Gastrocnemius medialis (tissue), 4 donors: ENCODE data around the gene NCF4.

Experiments used
- CTCF ChIP-seq, 5 experiments: fragments of 450-650 bp in 3 of 5; fragments of 200-600 bp in 2 of 5; sonication (generic) in 2 of 5; IDR thresholded peaks in 4 of 5; conservative IDR thresholded peaks in 1 of 5; 1 replicate in 4 of 5; 2 replicates in 1 of 5; pipeline ENCODE4 v1.5.1; 2016 to 2019; ENCODE audit warnings: antibody characterized with exemption in 5 of 5, mild to moderate bottlenecking in 3 of 5, moderate library complexity in 3 of 5
- POLR2A ChIP-seq, 2 donors: fragments of 450-650 bp; IDR thresholded peaks; one replicate each; pipeline ENCODE4 v1.6.1; 2017; ENCODE audit warnings: antibody characterized with exemption in 2 of 2, mild to moderate bottlenecking in 2 of 2, moderate library complexity in 2 of 2

- no peak for TF ChIP-seq POLR2A (IDR thresholded peaks at IDR 0.05)
- TF ChIP-seq CTCF (IDR thresholded peaks at IDR 0.05 in 4 of 5, conservative IDR thresholded peaks at IDR 0.05 in 1 of 5), result no peak
Observed at GRCh38 chr22:36852056-36852973, 8.5 kb upstream of the NCF4 start.
